Testis (tissue), 2 donors: Measurements from ENCODE around the gene COX6A2.

Source experiments
- POLR2A ChIP-seq: fragments of 450-650 bp; IDR thresholded peaks from one replicate; pipeline ENCODE4 v1.6.1; 2017; ENCODE audit warnings: antibody characterized with exemption, mild to moderate bottlenecking, moderate library complexity
- TF ChIP-seq, protein P1 (sequence below), 3 experiments: fragments of 450-650 bp in 2 of 3; fragments of 200-600 bp in 1 of 3; sonication (generic) in 1 of 3; IDR thresholded peaks; one replicate each; pipeline ENCODE4 v1.5.1; 2016 to 2019; ENCODE audit warnings: antibody characterized with exemption in 3 of 3, mild to moderate bottlenecking in 2 of 3, moderate library complexity in 1 of 3

GRCh38 chr16:31413381-31413780 lies 14.8 kb downstream of the COX6A2 start:
- TF ChIP-seq, protein P1, sequence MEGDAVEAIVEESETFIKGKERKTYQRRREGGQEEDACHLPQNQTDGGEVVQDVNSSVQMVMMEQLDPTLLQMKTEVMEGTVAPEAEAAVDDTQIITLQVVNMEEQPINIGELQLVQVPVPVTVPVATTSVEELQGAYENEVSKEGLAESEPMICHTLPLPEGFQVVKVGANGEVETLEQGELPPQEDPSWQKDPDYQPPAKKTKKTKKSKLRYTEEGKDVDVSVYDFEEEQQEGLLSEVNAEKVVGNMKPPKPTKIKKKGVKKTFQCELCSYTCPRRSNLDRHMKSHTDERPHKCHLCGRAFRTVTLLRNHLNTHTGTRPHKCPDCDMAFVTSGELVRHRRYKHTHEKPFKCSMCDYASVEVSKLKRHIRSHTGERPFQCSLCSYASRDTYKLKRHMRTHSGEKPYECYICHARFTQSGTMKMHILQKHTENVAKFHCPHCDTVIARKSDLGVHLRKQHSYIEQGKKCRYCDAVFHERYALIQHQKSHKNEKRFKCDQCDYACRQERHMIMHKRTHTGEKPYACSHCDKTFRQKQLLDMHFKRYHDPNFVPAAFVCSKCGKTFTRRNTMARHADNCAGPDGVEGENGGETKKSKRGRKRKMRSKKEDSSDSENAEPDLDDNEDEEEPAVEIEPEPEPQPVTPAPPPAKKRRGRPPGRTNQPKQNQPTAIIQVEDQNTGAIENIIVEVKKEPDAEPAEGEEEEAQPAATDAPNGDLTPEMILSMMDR (IDR thresholded peaks at IDR 0.05), result no peak
- TF ChIP-seq POLR2A, result no peak
